Endothelial cell (in vitro differentiated cells): Measurements from ENCODE around the gene CA10. TPM values are rescaled to one million over a fixed set of nuclear protein-coding genes. Genes with fewer than 3 reads are reported as not detected.

Source experiments
- DNase-seq: peaks from one replicate; pipeline ENCODE4 v3.0.0; 2021; ENCODE audit warnings: low spot score
- H3K27ac Mint-ChIP-seq: one replicate; pipeline ENCODE4 v1.8.0; 2021; ENCODE audit warnings: mixed read lengths, inconsistent platforms; ENCODE audit not compliant: unreplicated experiment
- H3K27me3 Mint-ChIP-seq: one replicate; pipeline ENCODE4 v1.8.0; 2021; ENCODE audit warnings: mild to moderate bottlenecking, moderate library complexity, mixed read lengths, inconsistent platforms; ENCODE audit not compliant: unreplicated experiment
- H3K36me3 Mint-ChIP-seq: one replicate; pipeline ENCODE4 v1.8.0; 2021; ENCODE audit warnings: mild to moderate bottlenecking, low read depth, mixed read lengths, inconsistent platforms; ENCODE audit not compliant: unreplicated experiment
- H3K4me1 Mint-ChIP-seq: one replicate; pipeline ENCODE4 v1.8.0; 2021; ENCODE audit warnings: mild to moderate bottlenecking, mixed read lengths, inconsistent platforms; ENCODE audit not compliant: unreplicated experiment
- H3K4me3 Mint-ChIP-seq: one replicate; pipeline ENCODE4 v1.8.0; 2021; ENCODE audit warnings: mild to moderate bottlenecking, mixed read lengths, inconsistent platforms; ENCODE audit not compliant: unreplicated experiment
- H3K9me3 Mint-ChIP-seq: one replicate; pipeline ENCODE4 v1.8.0; 2021; ENCODE audit warnings: mixed read lengths, inconsistent platforms; ENCODE audit not compliant: unreplicated experiment
- CTCF ChIP-seq: fragments of 200-600 bp; sonication (generic); IDR thresholded peaks from one replicate; pipeline ENCODE4 v1.5.0; 2021; ENCODE audit warnings: antibody characterized with exemption; ENCODE audit not compliant: unreplicated experiment
- total RNA-seq: library from RNA; stranded (reverse); fragmentation: NEBNext Ultra II Directional; extraction: Animal tissue kit (Norgen Biotek cat#: 25700); gene quantifications from one replicate; pipeline ENCODE4 v1.2.1, GENCODE V29; 2021; ENCODE audit not compliant: unreplicated experiment

Gene CA10
- total RNA-seq, 1 donor from 2014 or later: not detected

GRCh38 chr17:51740531-51740930 is 418.0 kb downstream of the CA10 start:
- H3K4me1 Mint-ChIP-seq: no peaks in the 10 kb centered on the region

GRCh38 chr17:51739245-51739886 is 419.1 kb downstream of the CA10 start:
- H3K9me3 Mint-ChIP-seq: no peaks in the 10 kb centered on the region
- no peak overlapping the region for H3K27ac Mint-ChIP-seq
- H3K27me3 Mint-ChIP-seq: no peaks in the 10 kb centered on the region
- DNase-seq: no peak
- no peaks in the 10 kb centered on the region for H3K4me1 Mint-ChIP-seq
- H3K4me3 Mint-ChIP-seq: no peak overlapping the region
- no peak for TF ChIP-seq CTCF
- H3K36me3 Mint-ChIP-seq: no peaks in the 10 kb centered on the region

More at GRCh38 chr17:51740531-51740930, 418.0 kb downstream of the CA10 start:
- H3K36me3 Mint-ChIP-seq: no peaks in the 10 kb centered on the region
- TF ChIP-seq CTCF: no peak
- no peaks in the 10 kb centered on the region for H3K9me3 Mint-ChIP-seq
- no peak for DNase-seq
- H3K4me3 Mint-ChIP-seq: no peak overlapping the region
- H3K27ac Mint-ChIP-seq: no peak overlapping the region
- H3K27me3 Mint-ChIP-seq: no peaks in the 10 kb centered on the region

- Mint-ChIP-seq H3K4me3 (no peak overlapping the region), H3K27me3 (no peaks in the 10 kb centered on the region)
Observed at GRCh38 chr17:51736356-51736755, 422.2 kb downstream of the CA10 start.

GRCh38 chr17:51734976-51735375 is 423.5 kb downstream of the CA10 start:
- no peaks in the 10 kb centered on the region for H3K36me3 Mint-ChIP-seq
- no peak overlapping the region for H3K4me3 Mint-ChIP-seq
- H3K4me1 Mint-ChIP-seq: no peaks in the 10 kb centered on the region
- H3K27ac Mint-ChIP-seq: no peak overlapping the region
- H3K9me3 Mint-ChIP-seq: no peaks in the 10 kb centered on the region
- DNase-seq: no peak
- H3K27me3 Mint-ChIP-seq: no peaks in the 10 kb centered on the region
- TF ChIP-seq CTCF: no peak

More at GRCh38 chr17:51736356-51736755, 422.2 kb downstream of the CA10 start:
- H3K36me3 Mint-ChIP-seq: no peaks in the 10 kb centered on the region
- H3K9me3 Mint-ChIP-seq: no peaks in the 10 kb centered on the region
- H3K27ac Mint-ChIP-seq: no peak overlapping the region
- no peaks in the 10 kb centered on the region for H3K4me1 Mint-ChIP-seq
- no peak for TF ChIP-seq CTCF
- no peak for DNase-seq

- Mint-ChIP-seq H3K4me1 (no peaks in the 10 kb centered on the region), H3K4me3 (no peak overlapping the region), H3K36me3 (no peaks in the 10 kb centered on the region), H3K9me3 (no peaks in the 10 kb centered on the region), H3K27ac (no peak overlapping the region), H3K27me3 (no peaks in the 10 kb centered on the region)
- TF ChIP-seq CTCF: peak; percentile 71
- peak; percentile 58 for DNase-seq
Observed at GRCh38 chr17:51734462-51734861, 424.1 kb downstream of the CA10 start.
